ENCODE results near the gene NPAS2.

The NPAS2 gene

GRCh38 chr2:100819370-100820272 is at the start of gene NPAS2:
Gene NPAS2, plus strand, starts transcription at chr2:100820139. Its CDS starts 84,616 bp downstream, at chr2:100904755.
- no peak for DNase-seq

- no peak for DNase-seq
Observed at GRCh38 chr2:100771125-100771524, 48.8 kb upstream of the NPAS2 start.

GRCh38 chr2:100773538-100773937 is 46.4 kb upstream of the NPAS2 start:
- DNase-seq = no peak

- DNase-seq = no peak
Observed at GRCh38 chr2:100776445-100776844, 43.5 kb upstream of the NPAS2 start.

- DNase-seq = no peak
Observed at GRCh38 chr2:100778637-100779450, 41.1 kb upstream of the NPAS2 start.

- DNase-seq = no peak
Observed at GRCh38 chr2:100779908-100780202, 40.1 kb upstream of the NPAS2 start.

GRCh38 chr2:100780203-100781008 is 39.5 kb upstream of the NPAS2 start:
- DNase-seq = peak; percentile 42 to 54

- no peak for DNase-seq
Observed at GRCh38 chr2:100781009-100781325, 39.0 kb upstream of the NPAS2 start.

GRCh38 chr2:100781523-100782379 is 38.2 kb upstream of the NPAS2 start:
- no peak for DNase-seq

- DNase-seq = no peak
Observed at GRCh38 chr2:100782380-100782878, 37.5 kb upstream of the NPAS2 start.

- DNase-seq = no peak
Observed at GRCh38 chr2:100783987-100784386, 36.0 kb upstream of the NPAS2 start.

- DNase-seq = no peak
Observed at GRCh38 chr2:100784681-100785080, 35.3 kb upstream of the NPAS2 start.

- DNase-seq = no peak
Observed at GRCh38 chr2:100785626-100786296, 34.2 kb upstream of the NPAS2 start.

- no peak for DNase-seq
Observed at GRCh38 chr2:100786297-100786658, 33.7 kb upstream of the NPAS2 start.

GRCh38 chr2:100786985-100787384 is 33.0 kb upstream of the NPAS2 start:
- DNase-seq = no peak

- no peak for DNase-seq
Observed at GRCh38 chr2:100789361-100789760, 30.6 kb upstream of the NPAS2 start.

GRCh38 chr2:100791294-100791935 is 28.5 kb upstream of the NPAS2 start:
- DNase-seq = no peak

GRCh38 chr2:100791936-100792308 is 28.0 kb upstream of the NPAS2 start:
- DNase-seq = no peak

GRCh38 chr2:100793220-100793619 is 26.7 kb upstream of the NPAS2 start:
- no peak for DNase-seq

GRCh38 chr2:100793982-100794381 is 26.0 kb upstream of the NPAS2 start:
- no peak for DNase-seq

- DNase-seq = no peak
Observed at GRCh38 chr2:100796499-100797100, 23.3 kb upstream of the NPAS2 start.

Measured in AML-193 (cell line).